Smooth muscle cell (in vitro differentiated cells): Measurements from ENCODE around the gene SSR3. TPM values are rescaled to one million over a fixed set of nuclear protein-coding genes. Genes with fewer than 3 reads are reported as not detected.
A peak's percentile ranks its signal among the peaks of the same experiment; 100 is the strongest.

Experiments
- DNase-seq: peaks from one replicate; lab custom pipeline; 2025; ENCODE audit not compliant: unreplicated experiment; lab: John Stamatoyannopoulos, UW
- H2AFZ ChIP-seq: fragments of 200-600 bp; sonication (generic); 2 replicates; pipeline ENCODE4 v1.6.0; 2016; ENCODE audit warnings: antibody characterized with exemption, low read depth, mild to moderate bottlenecking
- H3F3A ChIP-seq: fragments of 200-600 bp; sonication (generic); 2 replicates; pipeline ENCODE4 v1.6.0; 2017; ENCODE audit warnings: antibody characterized with exemption, low read depth
- H3K27ac ChIP-seq: fragments of 200-600 bp; sonication (generic); 2 replicates; pipeline ENCODE4 v1.5.1; 2016; ENCODE audit warnings: low read depth, mild to moderate bottlenecking
- H3K27me3 ChIP-seq: fragments of 200-600 bp; sonication (generic); 2 replicates; pipeline ENCODE4 v1.6.1; 2016; ENCODE audit warnings: low read depth, mild to moderate bottlenecking
- H3K36me3 ChIP-seq: fragments of 200-600 bp; sonication (generic); 2 replicates; pipeline ENCODE4 v1.5.1; 2016; ENCODE audit warnings: low read depth
- H3K4me1 ChIP-seq: fragments of 200-600 bp; sonication (generic); 2 replicates; pipeline ENCODE4 v1.5.1; 2016; ENCODE audit warnings: low read depth
- H3K4me2 ChIP-seq: fragments of 200-600 bp; sonication (generic); 2 replicates; pipeline ENCODE4 v1.6.0; 2016; ENCODE audit warnings: mild to moderate bottlenecking
- H3K4me3 ChIP-seq: fragments of 200-600 bp; sonication (generic); 2 replicates; pipeline ENCODE4 v1.5.1; 2016; ENCODE audit warnings: mild to moderate bottlenecking
- H3K79me2 ChIP-seq: fragments of 200-600 bp; sonication (generic); 2 replicates; pipeline ENCODE4 v1.6.0; 2016; ENCODE audit warnings: low read depth, mild to moderate bottlenecking
- H3K9ac ChIP-seq: fragments of 200-600 bp; sonication (generic); 2 replicates; pipeline ENCODE4 v1.6.0; 2016; ENCODE audit warnings: low read depth
- H3K9me3 ChIP-seq: fragments of 200-600 bp; sonication (generic); replicated peaks from 2 replicates; pipeline ENCODE4 v1.5.1; 2016; ENCODE audit warnings: low read depth
- H4K20me1 ChIP-seq: fragments of 200-600 bp; sonication (generic); 2 replicates; pipeline ENCODE4 v1.6.0; 2016; ENCODE audit warnings: low read depth
- WGBS: methylation state at CpG from one replicate; pipeline ENCODE4 v1.1.7; 2016; ENCODE audit warnings: low lambda C conversion rate; 5-methylcytosine and 5-hydroxymethylcytosine counted together
- polyA plus RNA-seq: library from polyadenylated mRNA; unstranded; fragments of >200 nt; fragmentation: Nextera tagmentation; extraction: Ambion mirVana; gene quantifications from 2 replicates; pipeline ENCODE4 v1.2.1, GENCODE V29; 2016
- total RNA-seq: library from RNA; depleted of rRNA; stranded (reverse); fragments of >200 nt; gene quantifications from 2 replicates; pipeline ENCODE4 v1.2.3, GENCODE V29; 2014
- TF ChIP-seq, protein P1 (sequence below): fragments of 200-600 bp; sonication (generic); IDR thresholded peaks from 2 replicates; pipeline ENCODE4 v1.5.1; 2017; ENCODE audit warnings: borderline replicate concordance, mild to moderate bottlenecking, antibody characterized with exemption; ENCODE audit not compliant: insufficient read depth, poor library complexity, severe bottlenecking

SSR3 gene
- total and polyA plus RNA-seq, 2 experiments from 2014 or later: 325 to 370 TPM

DNA sequence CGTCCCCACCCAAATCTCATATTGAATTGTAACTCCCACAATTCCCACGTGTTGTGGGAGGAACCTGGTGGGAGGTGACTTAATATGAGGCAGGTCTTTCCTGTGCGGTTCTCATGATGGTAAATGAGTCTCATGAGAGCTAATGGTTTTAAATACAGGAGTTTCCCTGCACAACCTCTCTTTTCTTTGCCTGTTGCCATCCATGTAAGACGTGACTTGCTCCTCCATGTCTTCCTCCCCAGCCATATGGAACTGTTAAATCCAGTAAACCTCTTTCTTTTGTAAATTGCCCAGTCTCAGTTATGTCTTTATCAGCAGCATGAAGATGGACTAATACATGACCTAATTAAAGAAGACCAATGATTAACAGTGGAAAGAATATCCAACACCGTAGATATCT, 56.6 kb downstream of the SSR3 start:
- 91% methylated on average over 5 of the region's 5 CpGs for WGBS
- H3K4me2 ChIP-seq: no peak overlapping the region
- peaks cover 2% of the 10 kb centered on the region for H3K4me1 ChIP-seq
- no peaks in the 10 kb centered on the region for H3K27me3 ChIP-seq
- DNase-seq: no peak
- H4K20me1 ChIP-seq: no peaks in the 10 kb centered on the region
- no peaks in the 10 kb centered on the region for H3K9me3 ChIP-seq
- no peak overlapping the region for H3K9ac ChIP-seq
- TF ChIP-seq, protein P1, sequence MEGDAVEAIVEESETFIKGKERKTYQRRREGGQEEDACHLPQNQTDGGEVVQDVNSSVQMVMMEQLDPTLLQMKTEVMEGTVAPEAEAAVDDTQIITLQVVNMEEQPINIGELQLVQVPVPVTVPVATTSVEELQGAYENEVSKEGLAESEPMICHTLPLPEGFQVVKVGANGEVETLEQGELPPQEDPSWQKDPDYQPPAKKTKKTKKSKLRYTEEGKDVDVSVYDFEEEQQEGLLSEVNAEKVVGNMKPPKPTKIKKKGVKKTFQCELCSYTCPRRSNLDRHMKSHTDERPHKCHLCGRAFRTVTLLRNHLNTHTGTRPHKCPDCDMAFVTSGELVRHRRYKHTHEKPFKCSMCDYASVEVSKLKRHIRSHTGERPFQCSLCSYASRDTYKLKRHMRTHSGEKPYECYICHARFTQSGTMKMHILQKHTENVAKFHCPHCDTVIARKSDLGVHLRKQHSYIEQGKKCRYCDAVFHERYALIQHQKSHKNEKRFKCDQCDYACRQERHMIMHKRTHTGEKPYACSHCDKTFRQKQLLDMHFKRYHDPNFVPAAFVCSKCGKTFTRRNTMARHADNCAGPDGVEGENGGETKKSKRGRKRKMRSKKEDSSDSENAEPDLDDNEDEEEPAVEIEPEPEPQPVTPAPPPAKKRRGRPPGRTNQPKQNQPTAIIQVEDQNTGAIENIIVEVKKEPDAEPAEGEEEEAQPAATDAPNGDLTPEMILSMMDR: no peak
- no peaks in the 10 kb centered on the region for H3K36me3 ChIP-seq
- no peak overlapping the region for H3K4me3 ChIP-seq
- H3K27ac ChIP-seq: no peak overlapping the region
- H3F3A ChIP-seq: no peaks in the 10 kb centered on the region
- H3K79me2 ChIP-seq: no peaks in the 10 kb centered on the region
- no peak overlapping the region for H2AFZ ChIP-seq

DNA sequence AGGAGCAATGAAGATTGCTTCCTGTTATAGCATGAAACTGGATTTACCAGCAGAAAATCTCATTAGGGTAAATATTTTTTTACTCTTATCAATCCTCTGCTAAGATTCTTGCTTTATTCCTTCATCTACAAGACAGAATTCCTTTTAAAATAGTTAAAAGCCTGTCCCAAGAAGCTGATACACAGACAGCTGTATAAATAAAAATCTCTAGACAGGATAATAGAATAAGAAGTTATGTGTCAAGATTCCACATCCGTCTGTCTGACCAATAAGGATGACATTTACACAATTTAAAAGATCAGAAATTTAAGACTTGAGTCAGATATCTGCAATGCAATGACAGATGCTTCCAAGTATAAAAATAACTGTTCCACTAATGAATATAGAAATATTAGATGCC, 57.6 kb downstream of the SSR3 start:
- Histone ChIP-seq H2AFZ (no peak overlapping the region), H3K4me2 (no peak overlapping the region), H3K36me3 (no peaks in the 10 kb centered on the region), H3K9ac (no peak overlapping the region), H3F3A (no peaks in the 10 kb centered on the region), H3K4me1 (peaks cover 3% of the 10 kb centered on the region), H3K27ac (peak overlapping the region; percentile 45), H3K27me3 (no peaks in the 10 kb centered on the region), H3K79me2 (no peaks in the 10 kb centered on the region), H3K4me3 (no peak overlapping the region), H4K20me1 (no peaks in the 10 kb centered on the region), H3K9me3 (no peaks in the 10 kb centered on the region)
- TF ChIP-seq, protein P1: no peak
- no peak for DNase-seq
- 64% methylated on average over 1 of the region's 1 CpG for WGBS

DNA sequence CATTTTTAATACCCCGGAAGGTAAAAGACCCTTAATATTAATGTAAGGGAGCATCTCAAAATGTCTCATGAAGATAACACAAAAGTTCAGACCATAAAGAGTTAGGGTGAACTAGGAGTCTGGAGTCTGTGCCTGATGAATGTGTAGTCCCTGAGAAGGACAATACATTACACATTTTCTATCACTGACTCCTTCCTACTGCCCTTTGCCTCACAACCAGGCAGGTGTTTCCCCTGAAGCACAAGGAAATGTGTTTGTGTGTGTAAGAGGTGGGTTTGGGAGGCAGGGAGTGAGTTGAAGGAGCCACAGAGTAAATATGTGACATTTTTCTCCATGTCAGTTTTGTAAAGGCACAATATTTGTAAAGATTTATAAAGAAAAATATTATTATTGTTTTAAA, 59.1 kb downstream of the SSR3 start:
- H3K9me3 ChIP-seq: no peaks in the 10 kb centered on the region
- no peaks in the 10 kb centered on the region for H3F3A ChIP-seq
- 92% methylated on average over 1 of the region's 1 CpG for WGBS
- DNase-seq: no peak
- TF ChIP-seq, protein P1: no peak
- no peak overlapping the region for H3K27ac ChIP-seq
- H3K4me1 ChIP-seq: peaks cover 3% of the 10 kb centered on the region
- H4K20me1 ChIP-seq: no peaks in the 10 kb centered on the region
- no peaks in the 10 kb centered on the region for H3K27me3 ChIP-seq
- no peaks in the 10 kb centered on the region for H3K79me2 ChIP-seq
- H3K4me2 ChIP-seq: no peak overlapping the region
- no peak overlapping the region for H2AFZ ChIP-seq
- H3K9ac ChIP-seq: no peak overlapping the region
- H3K36me3 ChIP-seq: no peaks in the 10 kb centered on the region
- H3K4me3 ChIP-seq: no peak overlapping the region

DNA sequence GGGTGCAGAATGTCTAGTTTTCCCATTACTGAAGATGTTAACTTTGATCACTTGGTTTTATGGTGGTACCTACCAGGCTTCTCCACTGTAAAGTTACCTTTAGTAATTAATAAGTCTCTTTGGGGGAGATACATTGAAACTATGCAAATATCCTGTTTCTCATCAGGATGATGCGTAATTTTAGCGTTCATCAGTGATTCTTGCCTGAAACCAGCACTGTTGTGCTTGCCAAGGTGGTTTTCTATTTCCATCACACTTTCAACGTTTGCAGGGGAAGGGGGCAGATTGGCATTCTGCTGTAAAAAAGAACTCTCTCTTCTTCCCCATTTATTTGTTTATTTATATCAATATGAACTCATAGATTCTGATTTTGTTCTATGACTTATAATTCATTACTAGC, 61.0 kb downstream of the SSR3 start:
- peak overlapping the region; percentile 61 for H3K27ac ChIP-seq
- H3K4me3 ChIP-seq: no peak overlapping the region
- H3K4me1 ChIP-seq: peaks cover 3% of the 10 kb centered on the region
- no peak overlapping the region for H3K4me2 ChIP-seq
- no peaks in the 10 kb centered on the region for H3K36me3 ChIP-seq
- DNase-seq: no peak
- peaks cover 5% of the 10 kb centered on the region for H3F3A ChIP-seq
- no peaks in the 10 kb centered on the region for H4K20me1 ChIP-seq
- no peaks in the 10 kb centered on the region for H3K79me2 ChIP-seq
- H3K9me3 ChIP-seq: no peaks in the 10 kb centered on the region
- H3K27me3 ChIP-seq: no peaks in the 10 kb centered on the region
- WGBS: 91% methylated on average over 3 of the region's 3 CpGs
- no peak overlapping the region for H3K9ac ChIP-seq
- H2AFZ ChIP-seq: no peak overlapping the region
- TF ChIP-seq, protein P1: no peak
